ENCODE measurements around the gene CPPED1. TPM values are rescaled to one million over a fixed set of nuclear protein-coding genes. Genes with fewer than 3 reads are reported as not detected.

The CPPED1 gene
- total RNA-seq, 4 donors from 2014 or later = 10.6 to 21.7 (median 16.7) TPM

DNA sequence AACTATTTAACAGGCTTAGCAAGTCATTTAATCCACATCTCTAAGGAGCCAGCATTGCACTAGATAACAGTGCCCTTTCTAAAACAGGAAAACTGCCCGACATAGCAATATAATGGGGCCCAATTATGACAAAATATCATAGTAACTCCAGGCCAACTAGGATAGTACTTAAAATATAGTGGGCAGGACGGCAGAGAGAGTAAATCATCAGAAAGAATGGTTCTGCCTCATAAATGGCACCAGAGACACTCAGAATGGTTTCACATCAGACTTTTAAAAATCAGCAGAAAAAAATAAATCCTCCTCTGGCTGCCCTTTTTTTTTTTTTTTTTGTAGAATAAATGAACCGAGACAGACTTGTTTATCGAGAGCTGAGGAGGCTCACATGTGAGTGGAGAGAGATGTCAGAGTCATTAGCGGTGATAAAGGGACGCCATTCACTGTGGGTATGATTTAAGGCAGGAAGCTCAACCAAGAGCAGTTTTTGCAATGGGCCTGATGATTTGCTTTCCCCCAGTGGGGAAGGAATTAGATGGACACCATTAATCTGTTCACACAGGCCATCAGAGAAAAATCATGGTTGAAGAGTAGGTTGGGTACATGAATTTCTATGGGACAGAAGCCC lies 62.6 kb downstream of the CPPED1 start:
- intact Hi-C loops (cut with DNase I) = no loop called here
- Histone ChIP-seq H3K4me1 (no peaks in the 10 kb centered on the region), H3K27ac (replicated peaks in 1 of 4) (no peak overlapping the region), H3K9me3 (peaks cover 0 to 17% (median 4%) of the 10 kb centered on the region in 4 donors), H3K27me3 (no peaks in the 10 kb centered on the region), H3K36me3 (peaks cover 0 to 23% (median 4%) of the 10 kb centered on the region in 4 donors), H3K4me3 (no peak overlapping the region)
- 85% methylated on average over 6 of the region's 6 CpGs for WGBS
- TF ChIP-seq POLR2AphosphoS5 (IDR thresholded peaks at IDR 0.05) (no peak), POLR2A (IDR thresholded peaks at IDR 0.05; ENCODE audit: low read depth) (no peak), EP300 (IDR thresholded peaks at IDR 0.05) (no peak)
- TF ChIP-seq, protein P1, sequence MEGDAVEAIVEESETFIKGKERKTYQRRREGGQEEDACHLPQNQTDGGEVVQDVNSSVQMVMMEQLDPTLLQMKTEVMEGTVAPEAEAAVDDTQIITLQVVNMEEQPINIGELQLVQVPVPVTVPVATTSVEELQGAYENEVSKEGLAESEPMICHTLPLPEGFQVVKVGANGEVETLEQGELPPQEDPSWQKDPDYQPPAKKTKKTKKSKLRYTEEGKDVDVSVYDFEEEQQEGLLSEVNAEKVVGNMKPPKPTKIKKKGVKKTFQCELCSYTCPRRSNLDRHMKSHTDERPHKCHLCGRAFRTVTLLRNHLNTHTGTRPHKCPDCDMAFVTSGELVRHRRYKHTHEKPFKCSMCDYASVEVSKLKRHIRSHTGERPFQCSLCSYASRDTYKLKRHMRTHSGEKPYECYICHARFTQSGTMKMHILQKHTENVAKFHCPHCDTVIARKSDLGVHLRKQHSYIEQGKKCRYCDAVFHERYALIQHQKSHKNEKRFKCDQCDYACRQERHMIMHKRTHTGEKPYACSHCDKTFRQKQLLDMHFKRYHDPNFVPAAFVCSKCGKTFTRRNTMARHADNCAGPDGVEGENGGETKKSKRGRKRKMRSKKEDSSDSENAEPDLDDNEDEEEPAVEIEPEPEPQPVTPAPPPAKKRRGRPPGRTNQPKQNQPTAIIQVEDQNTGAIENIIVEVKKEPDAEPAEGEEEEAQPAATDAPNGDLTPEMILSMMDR (IDR thresholded peaks at IDR 0.05) = no peak
- no peak for DNase-seq (ENCODE audit: extremely low spot score)

GRCh38 chr16:12739738-12740137 lies 63.9 kb downstream of the CPPED1 start:
- WGBS = 90% methylated on average over 3 of the region's 3 CpGs
- TF ChIP-seq POLR2A (IDR thresholded peaks at IDR 0.05; ENCODE audit: low read depth) (no peak), POLR2AphosphoS5 (IDR thresholded peaks at IDR 0.05) (no peak), EP300 (IDR thresholded peaks at IDR 0.05) (no peak)
- TF ChIP-seq, protein P1 (IDR thresholded peaks at IDR 0.05) = no peak

GRCh38 chr16:12737563-12737962 lies 66.1 kb downstream of the CPPED1 start:
- intact Hi-C loops (cut with DNase I) = no loop called here
- Histone ChIP-seq H3K9me3 (peaks cover 0 to 12% (median 7%) of the 10 kb centered on the region in 4 donors), H3K27me3 (no peaks in the 10 kb centered on the region), H3K4me1 (no peaks in the 10 kb centered on the region), H3K36me3 (peaks cover 0 to 29% (median 4%) of the 10 kb centered on the region in 4 donors), H3K27ac (replicated peaks in 1 of 4) (no peak overlapping the region), H3K4me3 (no peak overlapping the region)
- no peak for DNase-seq (ENCODE audit: extremely low spot score)
- TF ChIP-seq POLR2AphosphoS5 (IDR thresholded peaks at IDR 0.05) (no peak), POLR2A (IDR thresholded peaks at IDR 0.05; ENCODE audit: low read depth) (no peak), EP300 (IDR thresholded peaks at IDR 0.05) (no peak)
- TF ChIP-seq, protein P1 (IDR thresholded peaks at IDR 0.05) = no peak
- WGBS = 80% methylated on average over 6 of the region's 6 CpGs

More at GRCh38 chr16:12739738-12740137, 63.9 kb downstream of the CPPED1 start:
- no peaks in the 10 kb centered on the region for H3K27me3 ChIP-seq
- H3K27ac ChIP-seq (replicated peaks in 1 of 4) = no peak overlapping the region
- H3K9me3 ChIP-seq = peaks cover 0 to 5% (median 2%) of the 10 kb centered on the region in 4 donors
- no peak overlapping the region for H3K4me3 ChIP-seq
- H3K4me1 ChIP-seq = no peaks in the 10 kb centered on the region
- DNase-seq (ENCODE audit: extremely low spot score) = no peak
- peaks cover 0 to 23% (median 4%) of the 10 kb centered on the region in 4 donors for H3K36me3 ChIP-seq
- intact Hi-C loops (cut with DNase I) = no loop called here

- WGBS = 100% methylated on average over 2 of the region's 2 CpGs
- intact Hi-C loops (cut with DNase I) = no loop called here
- H3K36me3 ChIP-seq = peaks cover 0 to 23% (median 1%) of the 10 kb centered on the region in 4 donors
- no peaks in the 10 kb centered on the region for H3K4me1 ChIP-seq
- no peak overlapping the region for H3K4me3 ChIP-seq
- no peak for DNase-seq (ENCODE audit: extremely low spot score)
- no peaks in the 10 kb centered on the region for H3K27me3 ChIP-seq
- H3K27ac ChIP-seq (replicated peaks in 1 of 4) = no peak overlapping the region
- TF ChIP-seq EP300 (IDR thresholded peaks at IDR 0.05) (no peak), POLR2AphosphoS5 (IDR thresholded peaks at IDR 0.05) (no peak), POLR2A (IDR thresholded peaks at IDR 0.05; ENCODE audit: low read depth) (no peak)
- TF ChIP-seq, protein P1 (IDR thresholded peaks at IDR 0.05) = no peak
- H3K9me3 ChIP-seq = peaks cover 0 to 16% (median 9%) of the 10 kb centered on the region in 4 donors
Measured at GRCh38 chr16:12735805-12736204, 67.9 kb downstream of the CPPED1 start.
